Skin epidermis (tissue), 12 donors: Measurements from ENCODE around the gene EIF3M.

Experiments
- H3K27ac ChIP-seq, 21 experiments: fragments of 200-600 bp; sonication (generic) in 11 of 21; one replicate each; pipeline ENCODE4 v1.5.0; 2020; ENCODE audit warnings: mild to moderate bottlenecking in 3 of 21, inconsistent platforms in 2 of 21, moderate library complexity in 2 of 21
- H3K4me3 ChIP-seq, 7 experiments: fragments of 200-600 bp; sonication (generic) in 2 of 7; one replicate each; pipeline ENCODE4 v1.5.0; 2020; ENCODE audit warnings: inconsistent platforms in 2 of 7, mild to moderate bottlenecking in 2 of 7, moderate library complexity in 1 of 7

The EIF3M gene

DNA sequence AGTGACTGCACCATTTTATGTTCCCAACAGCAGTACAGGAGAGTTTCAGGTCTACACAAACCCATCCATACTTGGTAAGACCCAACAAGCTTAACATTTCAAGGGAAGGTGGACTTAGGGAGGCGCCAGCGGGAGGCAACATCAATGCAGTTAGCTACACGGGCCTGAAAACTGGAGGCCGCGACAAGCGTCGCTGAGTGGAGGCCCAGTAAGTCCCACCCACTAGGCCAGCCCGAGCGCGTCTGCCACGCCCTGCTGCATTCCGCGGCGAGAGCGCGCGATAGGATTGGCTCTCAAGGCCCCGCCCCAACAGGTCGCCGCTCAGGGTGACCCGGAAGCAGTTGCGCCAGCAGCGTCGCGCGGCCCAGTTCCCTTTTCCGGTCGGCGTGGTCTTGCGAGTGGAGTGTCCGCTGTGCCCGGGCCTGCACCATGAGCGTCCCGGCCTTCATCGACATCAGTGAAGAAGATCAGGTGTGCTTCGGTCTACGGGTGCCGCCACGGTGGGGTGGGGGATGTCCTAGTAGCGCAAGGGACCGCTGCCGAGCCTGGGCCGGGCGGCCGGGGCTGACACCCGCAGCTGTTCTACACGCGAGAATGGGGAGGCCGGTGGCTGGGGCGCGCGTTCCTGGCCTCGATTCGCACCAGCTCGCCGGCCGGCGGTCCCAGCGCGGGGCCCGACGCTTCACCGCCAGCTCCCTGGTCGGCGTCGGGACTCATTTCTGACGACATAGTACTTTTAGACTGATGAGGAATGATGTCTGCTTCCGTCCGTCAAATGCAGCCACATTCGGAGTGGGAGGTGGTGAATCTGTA lies at the start of gene EIF3M:
EIF3M (plus strand) TSS at position 373 of the 813 bp plus-strand sequence; CDS start at position 430, 57 bp downstream.
- H3K4me3 ChIP-seq = peak within 1 kb of the TSS; percentile 65 to 100 (median 89)

DNA sequence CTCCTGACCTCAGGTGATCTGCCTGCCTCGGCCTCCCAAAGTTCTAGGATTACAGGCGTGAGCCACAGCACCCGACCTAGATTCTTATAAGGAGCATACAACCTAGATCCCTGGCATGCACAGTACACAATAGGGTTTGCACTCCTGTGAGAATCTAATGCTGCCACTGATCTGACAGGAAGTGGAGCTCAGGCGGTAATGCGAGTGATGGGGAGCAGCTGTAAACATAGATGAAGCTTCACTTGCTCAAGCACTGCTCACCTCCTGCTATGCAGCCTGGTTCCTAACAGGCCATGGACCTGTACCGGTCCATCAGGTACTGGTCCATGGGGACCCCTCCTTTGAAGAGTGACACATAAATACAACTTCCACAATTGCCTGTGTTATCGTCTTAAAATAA lies 44.8 kb upstream of the EIF3M start:
- Histone ChIP-seq H3K27ac (no peak overlapping the region), H3K4me3 (no peak overlapping the region)

More for the DNA sequence above, at the start of gene EIF3M:
- H3K27ac ChIP-seq = peak within 1 kb of the TSS; percentile 72 to 95 (median 89)

DNA sequence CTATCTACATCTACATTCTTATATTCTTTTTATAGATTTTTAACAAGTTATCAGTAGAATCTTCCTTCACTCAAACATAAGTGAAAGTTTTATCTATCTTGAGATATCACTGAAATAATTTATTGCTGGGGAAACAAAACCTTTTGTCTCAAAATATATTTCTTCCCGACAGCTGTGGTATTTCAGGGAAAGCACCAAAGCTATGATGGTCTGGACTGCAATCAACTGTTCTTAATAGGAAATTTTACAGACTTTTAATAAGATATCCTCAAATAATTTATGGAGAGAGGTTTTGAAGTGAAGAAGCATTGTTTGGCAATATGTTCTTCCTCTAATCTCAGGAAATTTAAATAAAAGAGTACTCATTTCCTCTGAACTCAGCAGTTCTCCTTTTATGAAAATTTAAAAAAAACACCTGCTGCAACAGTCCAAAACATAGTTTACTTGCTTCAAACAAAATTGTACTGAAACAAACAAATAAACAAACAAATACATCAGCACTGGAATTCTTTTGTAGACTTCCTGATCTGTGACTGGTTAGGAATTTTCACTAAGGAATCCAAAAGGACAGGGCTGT lies 33.9 kb upstream of the EIF3M start:
- H3K4me3 ChIP-seq = no peak overlapping the region
- H3K27ac ChIP-seq = no peak overlapping the region

DNA sequence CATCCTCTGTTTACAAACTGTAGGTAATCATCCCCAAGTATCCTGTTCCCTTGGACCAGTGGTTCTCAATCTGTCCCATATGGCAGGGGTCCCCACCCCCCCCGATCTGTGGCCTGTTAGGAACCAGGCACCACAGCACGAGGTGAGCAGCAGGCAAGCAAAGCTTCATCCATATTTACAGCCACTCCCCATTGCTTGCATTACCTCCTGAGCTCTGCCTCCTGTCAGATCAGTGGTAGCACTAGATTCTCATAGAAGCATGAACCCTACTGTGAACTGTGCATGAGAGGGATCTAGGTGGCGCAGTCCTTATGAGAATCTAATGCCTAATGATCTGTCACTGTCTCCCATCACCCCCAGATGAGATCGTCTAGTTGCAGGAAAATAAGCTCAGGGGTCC lies 33.4 kb upstream of the EIF3M start:
- no peak overlapping the region for H3K27ac ChIP-seq
- no peak overlapping the region for H3K4me3 ChIP-seq

DNA sequence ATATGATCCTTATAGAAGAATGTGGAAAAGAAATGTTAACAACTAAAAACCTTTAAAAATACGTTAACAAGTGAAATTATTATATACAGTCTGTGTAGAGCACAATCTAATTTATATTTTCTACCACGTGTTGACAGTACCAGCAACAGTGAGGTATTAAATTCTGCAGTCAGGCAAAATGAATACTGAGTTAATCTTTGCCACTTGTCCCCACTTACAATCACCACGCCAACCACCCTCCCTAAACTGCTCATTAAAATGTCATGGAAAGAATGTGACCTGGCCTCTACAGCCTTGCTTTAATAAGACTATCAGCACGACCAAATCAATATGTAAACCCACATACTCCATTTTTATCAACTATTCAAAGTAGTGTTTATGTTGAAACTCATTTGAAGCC lies 28.5 kb upstream of the EIF3M start:
- Histone ChIP-seq H3K27ac (no peak overlapping the region), H3K4me3 (no peak overlapping the region)

DNA sequence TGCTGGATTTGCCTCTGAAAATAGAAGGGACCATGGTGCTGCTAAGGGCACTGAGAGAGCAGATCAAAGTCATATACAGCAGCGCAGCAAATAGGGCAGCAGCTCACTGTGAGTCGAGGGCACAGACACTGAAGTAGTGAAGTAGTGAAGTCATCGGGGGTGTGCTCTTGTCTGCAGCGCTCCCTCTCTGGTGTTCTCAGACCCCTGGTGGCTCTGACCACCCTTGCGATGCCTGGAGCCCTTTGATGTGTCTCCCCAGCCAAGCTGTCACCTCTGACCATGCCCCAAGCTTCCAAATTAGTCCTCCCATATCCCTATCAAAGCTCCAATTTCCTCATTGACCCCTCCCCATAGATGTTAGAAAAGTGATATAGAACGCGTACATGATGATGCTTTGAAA lies 27.7 kb upstream of the EIF3M start:
- no peak overlapping the region for H3K27ac ChIP-seq
- no peak overlapping the region for H3K4me3 ChIP-seq

DNA sequence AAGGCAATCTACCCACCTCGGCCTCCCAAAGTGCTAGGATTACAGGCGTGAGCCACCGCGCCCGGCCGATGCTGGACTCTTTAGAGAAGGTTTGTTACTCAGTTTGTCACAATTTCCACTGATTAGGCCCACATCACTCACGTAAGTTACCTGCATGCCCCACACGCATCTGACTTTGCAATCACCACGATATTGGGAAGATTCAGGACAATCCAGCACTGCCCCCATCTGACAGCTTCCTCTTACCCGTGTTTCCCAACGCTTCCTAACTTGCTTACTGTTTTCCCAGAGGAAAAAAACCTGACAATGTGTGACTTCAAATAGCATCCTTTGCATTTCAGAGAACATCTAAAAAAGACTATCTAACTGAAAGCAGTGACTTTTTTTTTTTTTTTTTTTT lies 21.8 kb upstream of the EIF3M start:
- no peak overlapping the region for H3K27ac ChIP-seq

DNA sequence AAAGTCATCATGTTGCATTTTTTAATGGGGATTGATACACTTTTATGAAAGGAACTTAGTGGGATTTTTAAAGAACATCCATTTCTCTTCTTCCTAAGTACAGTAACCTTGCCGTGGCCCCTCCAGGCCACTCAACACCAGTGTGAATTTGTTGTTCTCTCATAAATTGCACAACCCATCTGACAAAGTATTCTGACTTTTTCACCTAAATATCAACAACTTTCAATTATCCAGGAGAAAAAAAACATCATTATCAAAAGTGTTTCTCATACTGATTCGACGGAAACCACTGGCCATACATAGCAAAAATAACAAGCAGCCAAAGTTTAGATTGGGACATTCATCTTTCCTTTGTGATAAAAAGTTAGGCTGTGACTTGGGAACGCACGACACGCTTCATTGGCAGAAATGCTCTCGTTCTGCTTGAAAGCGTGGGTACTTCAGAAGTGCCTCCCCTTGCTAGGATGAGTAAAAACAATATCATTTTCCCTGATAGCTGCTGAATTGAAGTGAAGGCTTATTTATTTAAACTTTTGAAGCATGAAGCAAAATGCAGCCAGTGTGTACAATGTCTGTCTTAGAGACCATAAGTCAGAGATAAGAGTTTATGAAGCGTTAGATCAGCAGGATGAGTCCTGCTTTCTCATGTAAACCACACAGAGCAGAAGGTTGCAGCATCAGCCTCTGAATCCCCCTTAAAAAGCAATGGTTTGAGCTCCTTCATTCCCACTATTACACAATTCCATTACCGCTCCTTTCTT lies 20.6 kb upstream of the EIF3M start:
- no peak overlapping the region for H3K27ac ChIP-seq

More for the DNA sequence above, 21.8 kb upstream of the EIF3M start:
- H3K4me3 ChIP-seq = no peak overlapping the region

DNA sequence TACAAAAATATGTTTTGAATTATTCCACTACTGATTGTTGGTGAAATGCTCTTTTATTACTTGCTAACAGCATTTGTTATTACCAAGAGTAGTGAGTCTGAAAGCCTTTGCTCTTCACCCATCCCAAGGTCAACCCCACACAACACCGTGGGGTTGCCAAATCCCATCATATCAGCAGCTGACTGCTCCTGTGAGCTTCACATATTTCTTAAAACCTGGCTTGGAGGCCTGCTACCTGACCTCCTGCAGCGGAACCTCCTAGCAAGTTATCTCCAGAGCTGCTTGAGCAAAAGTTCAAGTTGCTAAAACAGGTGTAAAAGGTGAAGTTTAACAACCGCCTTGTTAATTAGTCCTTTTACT lies 20.1 kb upstream of the EIF3M start:
- H3K4me3 ChIP-seq = no peak overlapping the region
- H3K27ac ChIP-seq = no peak overlapping the region

More for the DNA sequence above, 20.6 kb upstream of the EIF3M start:
- no peak overlapping the region for H3K4me3 ChIP-seq

DNA sequence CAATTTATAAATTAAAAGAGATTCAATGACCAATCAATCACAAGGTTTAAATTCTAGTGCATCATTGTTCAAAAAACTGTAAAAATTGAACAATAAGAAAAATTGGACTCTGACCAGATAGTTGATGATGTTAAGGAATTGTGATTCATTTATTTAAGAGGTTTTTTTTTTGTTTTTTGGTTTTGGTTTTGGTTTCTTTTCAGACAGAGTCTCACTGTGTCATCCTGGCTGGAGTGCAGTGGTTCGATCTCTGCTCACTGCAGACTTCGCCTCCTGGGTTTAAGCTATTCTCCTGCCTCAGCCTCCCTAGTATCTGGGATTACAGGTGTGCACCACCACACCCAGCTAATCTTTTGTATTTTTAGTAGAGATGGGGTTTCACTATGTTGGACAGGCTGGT lies 17.1 kb upstream of the EIF3M start:
- H3K4me3 ChIP-seq = no peak overlapping the region
- H3K27ac ChIP-seq = no peak overlapping the region

DNA sequence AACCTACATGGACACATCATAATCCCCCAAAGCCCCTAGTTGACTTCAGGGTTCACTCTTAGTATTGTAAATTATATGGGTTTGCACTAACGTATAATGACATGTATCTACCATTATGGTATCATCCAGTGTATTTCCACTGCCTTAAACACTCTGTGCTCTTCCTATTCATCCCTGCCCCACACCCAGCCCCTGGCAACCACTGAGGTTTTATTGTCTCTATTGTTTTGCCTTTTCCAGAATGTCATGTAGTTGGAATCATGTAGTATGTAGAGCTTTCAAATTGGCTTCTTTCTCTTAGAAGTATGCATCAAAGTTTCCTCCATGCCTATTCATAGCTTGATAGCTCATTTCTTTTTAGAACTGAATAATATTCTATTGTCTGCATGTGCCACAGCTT lies 16.5 kb upstream of the EIF3M start:
- no peak overlapping the region for H3K27ac ChIP-seq
- no peak overlapping the region for H3K4me3 ChIP-seq

DNA sequence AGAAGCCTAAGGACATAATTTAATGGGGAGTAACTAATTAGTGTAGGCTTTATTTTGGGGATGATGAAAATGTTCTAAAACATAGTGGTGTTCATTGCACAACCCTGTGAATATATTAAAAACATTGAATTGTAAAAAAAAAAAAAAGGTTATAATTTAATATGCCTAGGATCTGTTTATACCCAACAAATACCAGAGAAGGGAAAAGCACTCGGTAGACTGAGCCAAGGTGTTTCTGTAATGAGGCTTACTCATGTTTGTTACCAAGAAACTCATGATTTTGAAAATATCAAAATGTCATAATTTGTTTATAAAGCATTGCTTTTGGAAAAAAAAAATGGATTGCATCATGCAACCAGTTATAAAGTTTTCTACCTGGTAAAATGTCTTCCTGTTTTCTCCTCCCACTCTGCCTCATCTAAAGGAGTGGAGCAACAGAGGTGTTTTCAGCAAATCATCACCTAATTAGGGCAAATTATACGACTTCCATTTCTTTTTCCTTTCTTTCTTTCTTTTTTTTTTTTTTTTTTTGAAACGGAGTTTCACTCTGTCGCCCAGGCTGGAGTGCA lies 14.2 kb upstream of the EIF3M start:
- Histone ChIP-seq H3K27ac (no peak overlapping the region), H3K4me3 (no peak overlapping the region)

DNA sequence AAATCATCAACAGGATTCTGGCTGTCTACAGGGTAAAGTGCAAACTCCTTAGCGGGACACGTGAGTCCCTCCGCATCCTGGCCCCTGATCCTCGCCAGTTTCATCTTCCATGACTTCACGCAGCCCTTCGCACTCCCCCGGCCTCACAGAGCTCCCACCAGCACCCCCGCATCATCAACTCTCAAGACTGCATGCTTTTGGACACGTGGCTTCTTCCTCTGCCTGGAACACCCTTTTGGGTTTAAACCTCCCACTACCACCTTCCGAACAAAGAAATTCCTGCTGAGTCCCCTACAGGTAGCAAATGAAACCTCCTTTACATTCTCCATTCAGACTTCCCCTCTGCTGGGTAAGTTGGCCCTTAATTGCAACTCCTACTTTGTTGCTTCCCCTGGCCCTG lies 12.6 kb upstream of the EIF3M start:
- Histone ChIP-seq H3K4me3 (no peak overlapping the region), H3K27ac (no peak overlapping the region)

DNA sequence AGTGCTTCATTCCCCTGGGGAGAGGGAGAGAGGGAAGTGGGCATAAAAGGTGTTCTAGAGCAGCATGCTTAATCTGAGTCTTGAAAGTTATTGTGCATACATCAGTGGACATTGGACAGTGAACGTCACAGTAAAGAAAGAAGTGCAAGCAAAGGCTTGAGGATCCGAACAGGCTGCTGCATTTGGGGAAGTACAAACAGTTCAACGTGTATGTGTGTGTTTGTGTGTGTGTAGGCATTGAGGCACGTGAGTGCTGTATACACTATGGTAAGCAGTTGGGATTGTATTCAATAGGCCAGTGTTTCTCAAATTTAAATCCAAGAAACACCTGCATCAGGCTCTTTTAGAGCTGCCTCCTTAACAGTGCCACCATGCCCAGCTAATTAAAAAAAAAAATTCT lies 10.4 kb upstream of the EIF3M start:
- Histone ChIP-seq H3K4me3 (no peak overlapping the region), H3K27ac (no peak overlapping the region)

DNA sequence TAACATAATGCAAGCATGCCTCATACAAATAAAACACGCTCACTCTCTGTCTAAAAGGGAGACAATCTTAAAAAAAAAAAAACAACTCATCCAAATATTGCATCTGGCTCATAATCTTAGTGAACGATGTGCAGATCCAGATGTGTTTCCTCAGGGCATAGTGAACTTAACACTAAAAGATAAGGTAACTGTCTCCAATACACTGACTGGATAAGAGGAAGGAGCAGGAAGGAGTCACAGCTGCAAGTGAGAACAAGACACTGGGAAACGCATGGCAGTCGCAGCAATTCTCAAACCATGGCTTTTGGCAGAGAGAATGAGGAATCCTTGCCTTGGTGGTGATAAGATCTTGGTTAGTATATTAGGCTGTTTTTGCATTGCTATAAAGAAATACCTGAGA lies 9.2 kb upstream of the EIF3M start:
- no peak overlapping the region for H3K4me3 ChIP-seq
- no peak overlapping the region for H3K27ac ChIP-seq

DNA sequence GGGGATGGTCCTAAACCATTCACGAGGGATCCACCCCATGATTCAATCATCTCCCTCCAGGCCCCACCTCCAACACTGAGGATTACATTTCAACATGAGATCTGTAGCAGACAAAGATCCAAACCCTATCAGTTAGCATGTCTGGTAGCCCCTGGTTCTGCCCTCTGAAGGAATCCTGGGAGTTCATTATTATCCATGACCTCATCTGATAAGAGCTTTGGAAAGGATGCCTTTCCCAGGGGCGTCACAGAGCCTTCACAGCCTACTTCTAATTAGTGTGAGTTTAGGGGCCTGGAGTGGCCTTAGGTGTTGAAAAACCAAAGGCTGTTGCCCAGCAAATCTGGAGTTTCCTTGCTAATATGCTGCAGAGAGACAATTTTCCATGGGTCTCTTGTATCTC lies 8.6 kb upstream of the EIF3M start:
- H3K27ac ChIP-seq = no peak overlapping the region
- no peak overlapping the region for H3K4me3 ChIP-seq

DNA sequence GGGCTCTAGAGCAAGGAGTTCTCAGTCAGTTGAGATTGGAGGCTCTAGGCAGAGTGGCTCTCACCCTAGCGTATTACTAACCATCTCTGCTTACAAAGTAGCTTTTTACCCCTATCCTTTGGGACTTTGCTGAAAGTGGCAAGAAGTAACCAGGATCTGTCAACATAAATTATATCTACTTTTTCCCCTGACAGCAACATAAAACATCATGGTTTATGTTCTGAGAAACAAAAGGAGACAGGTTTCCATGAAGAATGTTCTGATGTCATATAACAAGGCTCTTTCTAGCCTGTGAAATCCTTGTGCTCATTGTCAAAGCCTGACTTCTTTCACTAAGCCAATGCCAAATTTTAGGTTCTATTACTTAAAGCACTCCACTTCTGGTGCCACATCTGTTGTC lies 7.2 kb upstream of the EIF3M start:
- H3K4me3 ChIP-seq = no peak overlapping the region
- no peak overlapping the region for H3K27ac ChIP-seq

DNA sequence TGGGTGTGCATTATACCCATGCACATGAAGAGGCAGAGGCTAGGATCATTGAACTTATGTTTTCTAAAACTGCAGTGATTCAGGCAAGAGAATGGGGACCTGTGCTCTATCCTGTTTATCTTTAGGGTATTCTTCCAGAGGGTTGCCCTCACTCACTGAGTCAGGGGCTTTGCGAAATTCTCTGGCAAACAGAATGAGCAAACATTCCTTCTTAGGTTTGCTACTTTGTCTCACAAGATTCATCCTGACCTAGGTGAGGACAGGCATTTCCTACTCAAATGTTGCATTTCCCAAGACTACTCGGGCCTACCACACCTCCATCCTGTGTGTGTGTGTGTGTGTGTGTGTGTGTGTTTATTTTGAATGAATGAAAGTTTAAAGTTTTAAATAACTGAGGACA lies 2.7 kb upstream of the EIF3M start:
- no peak overlapping the region for H3K4me3 ChIP-seq
- no peak overlapping the region for H3K27ac ChIP-seq

DNA sequence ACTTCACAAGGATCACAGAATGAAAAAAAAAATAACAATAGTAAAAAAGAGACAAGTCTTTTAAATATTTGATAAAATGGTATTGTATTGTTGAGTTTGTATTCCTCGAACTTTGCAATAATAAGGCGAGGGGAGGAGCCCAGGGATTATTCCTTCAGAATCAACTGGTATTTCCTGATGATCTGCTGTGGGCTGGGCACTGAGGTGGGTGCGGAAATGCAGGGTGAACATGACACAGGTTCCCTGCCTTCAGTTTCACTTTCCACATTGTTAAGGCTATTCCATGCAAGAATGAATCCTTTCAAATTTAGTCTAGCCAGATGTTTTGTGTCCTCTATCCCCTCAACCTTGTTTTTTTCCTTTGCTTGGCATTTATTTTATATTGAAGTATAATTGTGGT lies 2.1 kb upstream of the EIF3M start:
- Histone ChIP-seq H3K27ac (no peak overlapping the region), H3K4me3 (no peak overlapping the region)

DNA sequence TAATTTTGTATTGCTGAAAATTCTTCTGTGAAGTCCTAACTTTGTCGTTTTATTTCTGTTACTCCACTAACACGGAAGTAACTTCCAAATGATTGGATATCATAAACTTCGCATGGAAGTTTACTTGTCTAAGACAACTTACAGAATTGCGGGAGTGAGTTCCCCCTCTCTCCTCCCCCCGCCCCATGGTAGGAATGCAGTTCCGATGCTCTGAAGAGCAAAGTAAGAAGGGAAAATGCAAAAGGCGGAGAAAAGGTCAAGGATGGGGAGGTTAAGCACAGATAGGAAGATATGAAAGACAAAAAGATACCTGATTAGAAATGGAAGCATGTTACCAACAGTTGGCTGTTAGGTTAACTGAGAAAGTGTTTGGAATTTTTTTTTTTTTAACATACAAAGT lies 1.3 kb downstream of the EIF3M start:
- H3K4me3 ChIP-seq = peak overlapping the region; percentile 65 to 100 (median 89)

More for the DNA sequence above, 1.3 kb downstream of the EIF3M start:
- peak overlapping the region in 4 of 21 experiments; percentile 89 to 95 (median 92) for H3K27ac ChIP-seq
